Measurements from ENCODE around the gene TNIP2. TPM values are rescaled to one million over a fixed set of nuclear protein-coding genes. Genes with fewer than 3 reads are reported as not detected.

TNIP2 gene
- total and polyA plus RNA-seq, 8 donors, result 11.4 to 25.4 (median 17.9) TPM

GRCh38 chr4:2792396-2792710 is 36.2 kb upstream of the TNIP2 start:
- intact Hi-C loops (cut with DNase I), result no loop called here
- no peaks in the 10 kb centered on the region for H3K36me3 ChIP-seq
- 82 to 85% methylated on average over 8 of the region's 8 CpGs for WGBS, 2 donors
- DNase-seq (no peak), FAIRE-seq (no peak), ATAC-seq (no peak)
- H3K27me3 ChIP-seq, result no peaks in the 10 kb centered on the region
- H3K9me3 ChIP-seq, result no peaks in the 10 kb centered on the region
- H3K4me3 ChIP-seq, result no peak overlapping the region
- no peak for TF ChIP-seq CTCF (IDR thresholded peaks at IDR 0.05)
- H3K4me1 ChIP-seq, result peaks cover 21 to 45% (median 23%) of the 10 kb centered on the region in 3 donors
- peak overlapping the region in 3 of 4 donors; percentile 15 to 59 (median 33) for H3K27ac ChIP-seq

- ATAC-seq, result peak in 2 of 4 donors; percentile 4 to 16
- intact Hi-C loops (cut with DNase I), result no loop called here
- Histone ChIP-seq H3K9me3 (no peaks in the 10 kb centered on the region), H3K4me1 (peaks cover 15 to 40% (median 17%) of the 10 kb centered on the region in 3 donors), H3K36me3 (no peaks in the 10 kb centered on the region), H3K4me3 (no peak overlapping the region), H3K27me3 (no peaks in the 10 kb centered on the region), H3K27ac (peak overlapping the region in 3 of 4 donors; percentile 15 to 59 (median 33))
- no peak for TF ChIP-seq CTCF (IDR thresholded peaks at IDR 0.05)
- no peak for FAIRE-seq
- 87 to 92% methylated on average over 10 of the region's 10 CpGs for WGBS, 2 donors
- DNase-seq, result peak in 4 of 6 donors; percentile 35 to 70 (median 56)
Observed at GRCh38 chr4:2791518-2792395, 35.6 kb upstream of the TNIP2 start.

- Histone ChIP-seq H3K27me3 (no peaks in the 10 kb centered on the region), H3K36me3 (no peaks in the 10 kb centered on the region), H3K4me1 (peaks cover 12 to 37% (median 14%) of the 10 kb centered on the region in 3 donors), H3K4me3 (no peak overlapping the region), H3K9me3 (no peaks in the 10 kb centered on the region), H3K27ac (peak overlapping the region in 2 of 4 donors; percentile 33 to 59)
- DNase-seq, result peak in 3 of 6 donors; percentile 22 to 58 (median 56)
- 85 to 86% methylated on average over 19 of the region's 19 CpGs for WGBS, 2 donors
- no peak for FAIRE-seq
- TF ChIP-seq CTCF (IDR thresholded peaks at IDR 0.05), result no peak
- intact Hi-C loops (cut with DNase I), result no loop called here
- no peak for ATAC-seq
Observed at GRCh38 chr4:2790583-2791517, 34.7 kb upstream of the TNIP2 start.

GRCh38 chr4:2789793-2790582 is 33.9 kb upstream of the TNIP2 start:
- no peaks in the 10 kb centered on the region for H3K9me3 ChIP-seq
- 93 to 94% methylated on average over 24 of the region's 24 CpGs for WGBS, 2 donors
- DNase-seq (peak in 2 of 6 donors; percentile 50 to 53), FAIRE-seq (no peak), ATAC-seq (no peak)
- no peak overlapping the region for H3K4me3 ChIP-seq
- H3K36me3 ChIP-seq, result no peaks in the 10 kb centered on the region
- intact Hi-C loops (cut with DNase I), result no loop called here
- no peak for TF ChIP-seq CTCF (IDR thresholded peaks at IDR 0.05)
- no peak overlapping the region for H3K27ac ChIP-seq
- no peaks in the 10 kb centered on the region for H3K27me3 ChIP-seq
- peaks cover 11 to 32% (median 12%) of the 10 kb centered on the region in 3 donors for H3K4me1 ChIP-seq

Data from pancreas (tissue), 10 donors.